ENCODE results near the gene DUSP19. TPM values are rescaled to one million over a fixed set of nuclear protein-coding genes. Genes with fewer than 3 reads are reported as not detected.

The DUSP19 gene
- total and polyA plus RNA-seq, 2 of the 13 experiments (the other 11 are each of a cell fraction or from before 2014, with no cell fraction given) = 1.3 to 1.9 TPM

DNA sequence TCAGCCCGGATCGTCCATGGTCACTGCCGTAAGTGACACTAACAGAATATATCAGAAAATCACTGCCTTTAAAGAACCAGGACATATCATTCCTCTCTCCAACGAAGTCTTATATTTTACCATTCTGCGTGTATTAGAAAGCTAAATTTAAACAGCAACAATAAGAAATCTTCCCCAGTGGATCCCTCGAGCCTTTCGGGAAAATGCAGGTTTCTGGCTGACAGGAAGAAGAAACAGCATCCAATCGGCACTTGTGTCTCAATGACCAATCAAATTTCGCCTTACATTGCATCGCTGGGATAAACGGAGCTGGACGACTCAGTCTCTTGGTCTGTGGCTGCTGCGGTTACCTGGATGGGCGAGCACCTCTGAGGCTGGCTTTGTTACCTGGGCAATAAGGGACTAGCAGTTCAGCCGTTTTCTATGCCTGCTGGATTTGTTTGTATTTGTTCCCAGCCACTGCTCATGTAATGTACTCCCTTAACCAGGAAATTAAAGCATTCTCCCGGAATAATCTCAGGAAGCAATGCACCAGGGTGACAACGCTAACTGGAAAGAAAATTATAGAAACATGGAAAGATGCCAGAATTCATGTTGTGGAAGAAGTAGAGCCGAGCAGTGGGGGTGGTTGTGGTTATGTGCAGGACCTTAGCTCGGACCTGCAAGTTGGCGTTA is at the start of gene DUSP19 (continued):
- TF ChIP-seq ZNF468 (CRISPR knock-in tag; IDR thresholded peaks at IDR 0.05) (no peak), AKAP8 (CRISPR knock-in tag; IDR thresholded peaks at IDR 0.05) (no peak), ZNF160 (CRISPR knock-in tag; IDR thresholded peaks at IDR 0.05) (peak; percentile 61; the same call in 1 of the 2 replicates), ZBTB1 (CRISPR knock-in tag; IDR thresholded peaks at IDR 0.05; ENCODE audit: borderline replicate concordance) (no peak), ZBTB38 (CRISPR knock-in tag; IDR thresholded peaks at IDR 0.05) (no peak), ZNF17 (CRISPR knock-in tag; IDR thresholded peaks at IDR 0.05) (no peak), YEATS2 (CRISPR knock-in tag; IDR thresholded peaks at IDR 0.05; ENCODE audit: borderline replicate concordance) (peak; percentile 74; the same call in 1 of the 2 replicates), ZNF207 (IDR thresholded peaks at IDR 0.05; ENCODE audit: borderline replicate concordance) (no peak), ZNF773 (CRISPR knock-in tag; IDR thresholded peaks at IDR 0.05; ENCODE audit: borderline replicate concordance) (no peak), ZFP1 (CRISPR knock-in tag; IDR thresholded peaks at IDR 0.05) (no peak), GATAD2A (CRISPR knock-in tag; IDR thresholded peaks at IDR 0.05) (no peak; the same call in 1 of the 2 replicates), ZNF331 (CRISPR knock-in tag; IDR thresholded peaks at IDR 0.05) (peak; percentile 78), NCOA1 (CRISPR knock-in tag; IDR thresholded peaks at IDR 0.05) (peak; percentile 31; the same call in 1 of the 2 replicates), GFI1 (CRISPR knock-in tag; IDR thresholded peaks at IDR 0.05; ENCODE audit: borderline replicate concordance) (no peak), MAFG (CRISPR knock-in tag; IDR thresholded peaks at IDR 0.05) (no peak), ELF4 (CRISPR knock-in tag; IDR thresholded peaks at IDR 0.05; ENCODE audit: borderline replicate concordance) (peak; percentile 79), ZBTB20 (CRISPR knock-in tag; IDR thresholded peaks at IDR 0.05; ENCODE audit: borderline replicate concordance, low read depth) (peak; percentile 48; the same call in 1 of the 2 replicates), NCOA2 (CRISPR knock-in tag; IDR thresholded peaks at IDR 0.05) (no peak; the same call in 1 of the 2 replicates), KDM6A (CRISPR knock-in tag; IDR thresholded peaks at IDR 0.05; ENCODE audit: low read depth) (no peak)
- TF ChIP-seq, protein P1, sequence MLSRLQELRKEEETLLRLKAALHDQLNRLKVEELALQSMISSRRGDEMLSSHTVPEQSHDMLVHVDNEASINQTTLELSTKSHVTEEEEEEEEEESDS (CRISPR knock-in tag; IDR thresholded peaks at IDR 0.05; ENCODE audit: borderline replicate concordance) = peak; percentile 54; the same call in 1 of the 2 replicates
- TF ChIP-seq, protein P2, sequence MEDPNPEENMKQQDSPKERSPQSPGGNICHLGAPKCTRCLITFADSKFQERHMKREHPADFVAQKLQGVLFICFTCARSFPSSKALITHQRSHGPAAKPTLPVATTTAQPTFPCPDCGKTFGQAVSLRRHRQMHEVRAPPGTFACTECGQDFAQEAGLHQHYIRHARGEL (CRISPR knock-in tag; IDR thresholded peaks at IDR 0.05) = no peak
- TF ChIP-seq, protein P3, sequence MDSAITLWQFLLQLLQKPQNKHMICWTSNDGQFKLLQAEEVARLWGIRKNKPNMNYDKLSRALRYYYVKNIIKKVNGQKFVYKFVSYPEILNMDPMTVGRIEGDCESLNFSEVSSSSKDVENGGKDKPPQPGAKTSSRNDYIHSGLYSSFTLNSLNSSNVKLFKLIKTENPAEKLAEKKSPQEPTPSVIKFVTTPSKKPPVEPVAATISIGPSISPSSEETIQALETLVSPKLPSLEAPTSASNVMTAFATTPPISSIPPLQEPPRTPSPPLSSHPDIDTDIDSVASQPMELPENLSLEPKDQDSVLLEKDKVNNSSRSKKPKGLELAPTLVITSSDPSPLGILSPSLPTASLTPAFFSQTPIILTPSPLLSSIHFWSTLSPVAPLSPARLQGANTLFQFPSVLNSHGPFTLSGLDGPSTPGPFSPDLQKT (CRISPR knock-in tag; IDR thresholded peaks at IDR 0.05; ENCODE audit: borderline replicate concordance) = no peak
- TF ChIP-seq, protein P4, sequence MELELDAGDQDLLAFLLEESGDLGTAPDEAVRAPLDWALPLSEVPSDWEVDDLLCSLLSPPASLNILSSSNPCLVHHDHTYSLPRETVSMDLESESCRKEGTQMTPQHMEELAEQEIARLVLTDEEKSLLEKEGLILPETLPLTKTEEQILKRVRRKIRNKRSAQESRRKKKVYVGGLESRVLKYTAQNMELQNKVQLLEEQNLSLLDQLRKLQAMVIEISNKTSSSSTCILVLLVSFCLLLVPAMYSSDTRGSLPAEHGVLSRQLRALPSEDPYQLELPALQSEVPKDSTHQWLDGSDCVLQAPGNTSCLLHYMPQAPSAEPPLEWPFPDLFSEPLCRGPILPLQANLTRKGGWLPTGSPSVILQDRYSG (CRISPR knock-in tag; IDR thresholded peaks at IDR 0.05) = no peak; the same call in 1 of the 2 replicates
- TF ChIP-seq, protein P5, sequence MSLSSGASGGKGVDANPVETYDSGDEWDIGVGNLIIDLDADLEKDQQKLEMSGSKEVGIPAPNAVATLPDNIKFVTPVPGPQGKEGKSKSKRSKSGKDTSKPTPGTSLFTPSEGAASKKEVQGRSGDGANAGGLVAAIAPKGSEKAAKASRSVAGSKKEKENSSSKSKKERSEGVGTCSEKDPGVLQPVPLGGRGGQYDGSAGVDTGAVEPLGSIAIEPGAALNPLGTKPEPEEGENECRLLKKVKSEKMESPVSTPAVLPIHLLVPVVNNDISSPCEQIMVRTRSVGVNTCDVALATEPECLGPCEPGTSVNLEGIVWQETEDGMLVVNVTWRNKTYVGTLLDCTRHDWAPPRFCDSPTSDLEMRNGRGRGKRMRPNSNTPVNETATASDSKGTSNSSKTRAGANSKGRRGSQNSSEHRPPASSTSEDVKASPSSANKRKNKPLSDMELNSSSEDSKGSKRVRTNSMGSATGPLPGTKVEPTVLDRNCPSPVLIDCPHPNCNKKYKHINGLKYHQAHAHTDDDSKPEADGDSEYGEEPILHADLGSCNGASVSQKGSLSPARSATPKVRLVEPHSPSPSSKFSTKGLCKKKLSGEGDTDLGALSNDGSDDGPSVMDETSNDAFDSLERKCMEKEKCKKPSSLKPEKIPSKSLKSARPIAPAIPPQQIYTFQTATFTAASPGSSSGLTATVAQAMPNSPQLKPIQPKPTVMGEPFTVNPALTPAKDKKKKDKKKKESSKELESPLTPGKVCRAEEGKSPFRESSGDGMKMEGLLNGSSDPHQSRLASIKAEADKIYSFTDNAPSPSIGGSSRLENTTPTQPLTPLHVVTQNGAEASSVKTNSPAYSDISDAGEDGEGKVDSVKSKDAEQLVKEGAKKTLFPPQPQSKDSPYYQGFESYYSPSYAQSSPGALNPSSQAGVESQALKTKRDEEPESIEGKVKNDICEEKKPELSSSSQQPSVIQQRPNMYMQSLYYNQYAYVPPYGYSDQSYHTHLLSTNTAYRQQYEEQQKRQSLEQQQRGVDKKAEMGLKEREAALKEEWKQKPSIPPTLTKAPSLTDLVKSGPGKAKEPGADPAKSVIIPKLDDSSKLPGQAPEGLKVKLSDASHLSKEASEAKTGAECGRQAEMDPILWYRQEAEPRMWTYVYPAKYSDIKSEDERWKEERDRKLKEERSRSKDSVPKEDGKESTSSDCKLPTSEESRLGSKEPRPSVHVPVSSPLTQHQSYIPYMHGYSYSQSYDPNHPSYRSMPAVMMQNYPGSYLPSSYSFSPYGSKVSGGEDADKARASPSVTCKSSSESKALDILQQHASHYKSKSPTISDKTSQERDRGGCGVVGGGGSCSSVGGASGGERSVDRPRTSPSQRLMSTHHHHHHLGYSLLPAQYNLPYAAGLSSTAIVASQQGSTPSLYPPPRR (CRISPR knock-in tag; IDR thresholded peaks at IDR 0.05; ENCODE audit: borderline replicate concordance) = no peak
